Measurements from ENCODE around the gene PZP.

- TF ChIP-seq CTCF (conservative IDR thresholded peaks at IDR 0.05; ENCODE audit: low read depth in 2 of 2) (no peak), STAT1 (IDR thresholded peaks at IDR 0.05; ENCODE audit: unreplicated experiment) (no peak), ZNF462 (CRISPR knock-in tag; IDR thresholded peaks at IDR 0.05) (no peak), EZH2 (IDR thresholded peaks at IDR 0.05; ENCODE audit: low read depth, unreplicated experiment) (no peak), EZH2phosphoT487 (IDR thresholded peaks at IDR 0.05; ENCODE audit: unreplicated experiment) (no peak)
These were observed 76.1 kb downstream of the PZP start for GRCh38 chr12:9132008-9132535.

All from GM23338 (cell line).